NCI-H345 (cell line): ENCODE data around the gene CDK14.
"Not testable (repeated sequence)": the region's sequence is repeated elsewhere in the genome, so short reads cannot be mapped to it uniquely, and the experiment has no call there.

Source experiments
- DNase-seq: peaks from one replicate; lab custom pipeline; 2025; lab: John Stamatoyannopoulos, UW

CDK14 gene

DNA sequence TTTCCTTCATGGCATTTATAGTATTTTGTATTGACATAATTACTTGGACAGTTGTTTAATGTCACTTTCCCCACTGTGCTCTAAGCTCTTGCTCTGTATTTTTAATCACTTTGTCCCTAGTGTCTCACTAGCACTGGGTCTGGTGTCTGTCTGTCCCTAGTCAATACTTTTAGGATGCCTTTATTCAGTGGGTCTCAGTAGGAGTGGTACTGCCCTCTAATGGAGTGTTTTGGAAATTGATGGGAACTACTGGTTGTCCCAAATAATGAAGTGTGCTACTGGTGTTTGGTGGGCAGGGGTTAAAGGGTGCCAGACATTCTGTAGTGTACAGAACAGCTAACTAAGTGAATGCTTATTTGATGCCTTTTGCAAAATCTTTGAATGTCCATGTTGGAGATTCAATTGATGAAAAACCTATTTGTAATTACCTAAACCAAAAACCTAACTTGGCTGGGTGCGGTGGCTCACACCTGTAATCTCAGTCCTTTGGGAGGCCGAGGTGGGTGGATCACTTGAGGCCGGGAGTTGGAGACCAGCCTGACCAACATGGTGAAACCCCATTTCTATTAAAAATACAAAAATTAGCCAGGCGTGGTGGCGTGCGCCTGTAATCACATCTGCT, 33.3 kb downstream of the CDK14 start:
- DNase-seq = peak; percentile 44

DNA sequence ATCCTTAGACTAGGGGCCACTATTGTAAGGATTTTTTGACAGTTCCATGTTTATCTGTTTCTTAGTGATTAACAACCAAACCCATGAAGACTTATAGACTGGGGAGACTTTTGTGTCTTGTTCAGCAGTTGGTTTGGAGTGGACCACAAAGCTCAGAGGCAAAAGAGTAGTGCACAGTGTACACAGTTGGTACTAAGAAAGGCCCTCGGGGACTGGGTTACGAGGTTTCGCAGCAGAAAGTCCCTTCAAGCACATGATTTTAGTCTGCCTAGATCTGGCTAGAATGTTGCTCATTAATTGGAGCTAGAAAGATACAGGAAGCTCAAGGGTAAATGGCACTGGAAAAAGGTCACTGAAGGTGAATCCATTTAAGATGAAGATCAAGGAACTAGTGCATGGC, 35.4 kb downstream of the CDK14 start:
- no peak for DNase-seq

DNA sequence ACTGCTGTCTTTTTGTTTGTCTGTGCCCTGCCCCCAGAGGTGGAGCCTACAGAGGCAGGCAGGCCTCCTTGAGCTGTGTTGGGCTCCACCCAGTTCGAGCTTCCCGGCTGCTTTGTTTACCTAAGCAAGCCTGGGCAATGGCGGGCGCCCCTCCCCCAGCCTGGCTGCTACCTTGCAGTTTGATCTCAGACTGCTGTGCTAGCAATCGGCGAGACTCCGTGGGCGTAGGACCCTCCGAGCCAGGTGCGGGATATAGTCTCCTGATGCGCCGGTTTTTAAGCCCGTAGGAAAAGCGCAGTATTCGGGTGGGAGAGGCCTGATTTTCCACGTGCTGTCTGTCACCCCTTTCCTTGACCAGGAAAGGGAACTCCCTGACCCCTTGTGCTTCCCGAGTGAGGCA, 43.6 kb downstream of the CDK14 start:
- not testable (repeated sequence) for DNase-seq

DNA sequence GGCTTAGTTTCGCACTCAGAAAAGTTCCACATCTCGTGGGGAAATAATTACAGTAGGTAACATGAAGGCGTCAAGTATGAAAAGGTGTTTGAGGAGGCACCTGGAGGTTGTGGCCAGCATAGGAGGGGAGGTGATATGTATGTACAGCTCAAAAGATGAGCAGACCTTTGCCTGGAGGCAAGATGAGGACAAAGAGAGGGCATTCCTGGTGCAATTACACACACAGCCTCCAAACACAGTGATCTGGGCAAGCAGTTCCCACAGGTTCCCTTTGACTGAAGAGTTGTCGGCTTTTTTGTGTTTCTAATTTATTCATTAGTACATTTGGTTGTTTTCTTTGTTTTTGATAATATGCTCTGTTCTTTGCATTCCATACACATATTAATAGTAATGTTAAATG, 46.9 kb downstream of the CDK14 start:
- DNase-seq = no peak

DNA sequence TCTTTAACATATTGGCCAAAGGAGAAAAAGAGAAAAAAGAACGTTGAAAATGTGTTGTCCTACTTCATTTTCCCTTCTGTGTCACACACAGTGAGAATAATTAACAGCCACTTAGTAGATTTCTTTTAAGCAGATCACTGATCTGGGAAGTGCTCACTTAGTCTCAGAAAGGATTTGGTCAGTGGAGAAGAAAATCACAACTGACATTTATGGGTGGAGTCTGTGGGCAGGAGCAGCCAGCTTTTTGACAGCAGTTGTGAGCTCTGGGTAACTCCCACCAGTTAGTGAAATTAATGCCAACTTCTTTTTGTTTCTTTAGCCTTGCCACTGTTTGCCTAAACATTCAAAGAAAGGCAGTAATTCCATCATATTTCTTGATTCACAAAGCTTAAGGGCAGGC, 49.7 kb downstream of the CDK14 start:
- no peak for DNase-seq

DNA sequence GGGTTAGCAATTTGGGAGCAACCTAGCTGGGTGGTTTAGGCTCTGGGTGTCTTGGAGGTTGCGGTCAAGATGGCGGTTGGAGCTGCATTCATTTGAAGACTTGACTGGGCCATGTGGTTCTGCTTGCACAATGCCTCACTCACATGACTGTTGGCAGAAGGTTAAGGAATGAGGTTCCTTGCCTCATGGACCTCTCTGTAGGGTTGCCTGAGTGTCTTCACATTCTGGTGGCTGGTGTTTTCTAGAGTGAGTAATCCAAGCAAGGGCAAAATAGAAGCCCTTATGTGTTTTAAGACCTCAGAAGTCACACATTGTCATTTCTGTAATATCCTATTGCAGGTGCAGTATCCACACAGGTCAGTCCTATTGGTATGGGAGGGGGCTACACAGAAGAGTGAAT, 52.0 kb downstream of the CDK14 start:
- no peak for DNase-seq

DNA sequence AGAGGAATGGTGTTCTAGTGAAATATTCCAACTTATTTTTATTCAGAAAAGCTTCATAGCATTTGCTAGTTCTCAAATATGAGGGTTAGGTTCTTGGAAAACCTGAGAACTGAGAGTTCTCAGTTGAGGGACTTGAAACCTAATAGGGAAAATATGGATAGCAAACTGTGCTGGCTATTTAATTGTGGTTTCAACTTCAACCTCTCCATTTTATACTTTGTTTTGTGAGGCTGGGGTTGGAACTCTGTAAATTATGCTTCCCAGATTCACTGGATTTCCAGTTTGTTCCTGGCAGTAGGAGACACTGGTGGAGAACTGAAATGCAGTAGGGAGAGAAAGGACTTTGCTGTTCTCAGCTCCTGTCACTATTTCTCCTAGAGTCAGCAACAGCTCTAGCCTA, 52.7 kb downstream of the CDK14 start:
- DNase-seq = no peak

DNA sequence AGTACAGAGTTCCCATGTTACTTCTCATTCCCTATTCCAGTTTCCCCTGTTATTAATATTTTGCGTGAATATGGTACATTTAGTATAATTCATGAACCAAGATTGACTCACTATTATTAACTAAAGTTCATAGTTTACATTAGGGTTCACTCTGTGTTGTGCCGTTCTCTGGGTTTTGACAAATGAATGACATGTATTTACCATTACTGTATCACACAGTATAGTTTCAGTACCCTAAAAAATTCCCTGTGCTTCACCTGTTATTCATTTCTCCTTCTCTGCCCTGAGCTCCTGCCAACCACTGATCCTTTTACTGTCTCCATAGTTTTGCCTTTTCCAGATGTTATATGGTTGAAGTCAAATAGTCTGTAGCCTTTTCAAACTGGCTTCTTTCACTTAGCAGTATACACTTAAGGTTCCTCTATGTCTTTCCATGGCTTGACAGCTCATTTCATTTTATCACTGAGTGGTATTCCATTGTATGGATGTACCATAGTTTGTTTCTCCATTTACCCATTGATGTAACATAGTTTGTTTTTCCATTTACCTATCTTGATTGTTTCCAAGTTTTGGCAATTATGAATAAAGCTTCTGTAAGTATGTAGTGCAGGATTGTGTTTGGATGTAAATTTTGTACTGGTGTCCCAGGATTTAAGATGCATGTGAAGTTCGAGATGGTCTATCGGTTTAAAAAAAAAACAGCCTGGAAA, 58.8 kb downstream of the CDK14 start:
- DNase-seq = no peak

DNA sequence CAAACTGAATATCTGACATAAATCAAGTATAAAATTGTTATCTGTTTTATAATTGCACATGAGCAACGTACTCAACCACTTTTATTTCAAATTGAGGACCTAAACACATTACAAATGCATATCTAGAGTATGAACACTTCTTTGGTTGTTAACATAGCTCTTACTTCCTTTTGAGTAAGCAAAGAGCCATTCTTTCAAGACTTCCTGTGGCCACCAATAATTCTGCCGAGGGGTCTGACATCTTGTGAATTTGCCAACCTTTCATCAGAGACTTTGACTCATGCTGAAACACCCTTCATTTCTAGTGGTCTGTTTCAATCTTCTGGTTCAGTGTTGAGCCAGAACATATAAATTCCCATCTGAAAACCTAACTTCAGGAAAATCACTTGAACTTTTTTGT, 59.4 kb downstream of the CDK14 start:
- no peak for DNase-seq

DNA sequence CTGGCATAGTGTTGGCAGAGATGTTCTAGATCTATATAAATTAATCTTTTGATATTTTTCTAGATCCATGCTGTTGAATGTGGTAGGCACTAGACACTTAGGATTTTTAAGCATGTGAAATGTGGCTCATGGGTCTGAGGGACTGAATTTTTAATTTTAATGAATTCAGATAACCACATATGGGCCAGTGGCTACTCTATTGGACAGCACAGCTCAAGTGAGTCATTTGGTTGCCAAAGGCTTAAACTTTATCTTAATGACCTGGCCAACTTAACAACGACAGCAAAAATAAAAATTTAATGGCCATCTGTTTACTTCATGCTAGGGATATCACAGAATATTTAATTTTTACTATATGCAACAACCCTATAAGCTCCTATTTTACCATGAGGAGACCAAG, 61.4 kb downstream of the CDK14 start:
- DNase-seq = no peak

DNA sequence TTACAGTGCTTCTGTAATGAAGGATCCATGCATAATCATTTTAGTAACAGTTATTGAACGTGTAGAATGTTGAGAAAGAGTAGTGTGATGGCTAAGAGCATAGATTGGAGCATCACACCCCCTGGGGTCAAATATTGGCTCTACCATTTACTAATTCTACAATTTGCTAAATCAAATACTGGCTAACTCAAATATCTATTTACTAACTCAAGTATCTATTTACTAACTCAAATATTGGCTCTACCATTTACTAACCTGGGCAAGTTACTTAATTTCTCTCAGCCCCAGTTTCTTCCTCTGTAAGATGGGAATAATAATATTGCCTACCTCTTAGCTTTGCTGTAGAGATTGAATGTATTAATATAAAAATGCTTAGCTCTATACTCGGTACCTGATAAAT, 64.0 kb downstream of the CDK14 start:
- DNase-seq = no peak

DNA sequence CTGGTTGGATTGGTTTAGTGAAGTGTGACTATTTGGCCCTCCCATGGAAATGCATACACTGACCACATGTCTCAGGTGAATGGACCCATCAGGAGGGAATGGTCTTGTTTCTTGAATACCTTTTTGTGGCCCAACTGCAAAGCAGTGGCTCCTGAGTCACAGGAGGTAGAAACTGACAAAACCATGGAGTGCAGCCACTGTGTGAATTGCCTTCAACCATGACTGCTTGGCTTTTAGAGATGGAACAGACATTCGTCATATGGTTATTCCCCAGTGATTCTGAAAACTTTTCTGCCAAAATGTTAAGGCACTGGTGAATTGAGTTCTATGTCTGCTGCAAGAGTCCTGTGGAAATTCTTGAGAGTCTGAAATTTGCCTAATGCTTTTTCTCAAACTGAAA, 64.7 kb downstream of the CDK14 start:
- DNase-seq = peak; percentile 46

DNA sequence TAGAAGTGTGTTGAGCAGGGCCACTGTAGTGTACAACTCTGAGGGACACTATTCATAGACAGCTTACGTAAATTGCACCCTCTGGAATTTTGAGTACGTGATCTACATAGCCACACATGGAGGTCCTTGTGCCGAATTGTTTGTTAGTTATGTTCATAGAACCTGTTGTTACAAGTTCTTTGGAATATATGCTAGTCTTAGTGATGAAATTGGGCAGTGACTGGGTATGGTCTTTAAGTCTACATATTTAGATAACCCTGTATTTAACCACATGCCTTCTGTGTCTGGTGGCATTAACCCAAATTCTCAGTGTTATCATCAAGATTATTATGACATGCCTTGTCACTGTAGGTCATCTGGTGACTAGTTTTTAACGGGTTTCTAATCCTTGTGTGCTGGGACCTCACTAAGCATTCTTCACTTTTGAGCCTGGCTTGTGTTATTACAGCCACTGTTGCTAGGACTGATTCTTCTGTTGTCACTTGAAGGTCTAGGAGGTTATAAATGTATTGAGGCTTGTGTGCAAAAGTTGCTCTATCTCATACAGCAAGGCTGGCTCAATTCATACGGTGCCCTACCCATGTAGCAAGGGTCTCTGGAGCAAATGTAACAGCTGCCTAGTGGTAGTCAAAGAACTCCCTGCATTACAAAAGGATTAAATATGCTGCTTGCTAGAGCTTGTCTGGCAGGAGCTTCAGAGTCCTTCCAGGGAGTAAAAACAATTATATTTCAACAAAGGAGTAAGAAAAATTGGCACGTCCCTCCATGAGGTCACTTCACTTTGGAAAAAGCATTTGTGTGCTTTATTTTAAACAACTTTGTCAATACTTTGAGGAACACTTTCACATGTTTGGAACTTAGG, 65.4 kb downstream of the CDK14 start:
- peak; percentile 35 for DNase-seq

DNA sequence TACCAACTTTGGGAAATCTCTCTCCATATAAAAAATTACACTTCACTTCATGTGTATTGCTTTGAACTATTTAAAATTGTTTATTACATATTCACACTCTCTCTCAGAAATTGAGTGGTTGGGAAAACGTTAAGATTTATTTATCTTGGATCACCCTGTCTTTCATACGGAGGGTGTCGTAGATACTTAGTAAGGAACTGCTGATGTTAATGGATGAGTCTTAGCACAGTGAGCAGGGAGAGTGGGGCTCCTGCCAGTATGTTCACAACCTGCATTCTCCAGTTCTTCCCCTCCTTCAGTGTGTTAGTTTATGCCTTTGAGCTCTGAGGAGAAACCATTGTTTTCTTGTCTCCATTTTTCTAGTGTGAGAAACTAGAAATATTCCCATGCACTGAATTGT, 67.1 kb downstream of the CDK14 start:
- no peak for DNase-seq

DNA sequence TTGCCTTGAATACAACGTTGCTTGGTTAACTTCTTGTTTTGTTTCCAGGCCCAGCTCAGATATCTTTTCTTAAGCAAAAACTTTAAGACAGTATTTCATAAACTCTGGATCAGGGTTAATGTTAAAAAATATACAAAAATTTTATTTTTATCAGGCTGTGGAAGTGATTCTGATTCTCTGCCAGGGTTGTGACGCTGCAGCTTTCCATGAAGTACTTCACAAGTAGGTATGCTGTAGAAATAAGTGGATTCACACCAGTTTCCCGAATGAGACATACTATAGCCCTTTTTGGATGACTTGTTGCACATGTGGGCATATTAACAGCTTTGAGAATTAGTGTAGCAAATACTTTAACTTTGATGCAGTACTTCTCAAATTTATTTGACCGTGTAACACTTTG, 70.1 kb downstream of the CDK14 start:
- no peak for DNase-seq

DNA sequence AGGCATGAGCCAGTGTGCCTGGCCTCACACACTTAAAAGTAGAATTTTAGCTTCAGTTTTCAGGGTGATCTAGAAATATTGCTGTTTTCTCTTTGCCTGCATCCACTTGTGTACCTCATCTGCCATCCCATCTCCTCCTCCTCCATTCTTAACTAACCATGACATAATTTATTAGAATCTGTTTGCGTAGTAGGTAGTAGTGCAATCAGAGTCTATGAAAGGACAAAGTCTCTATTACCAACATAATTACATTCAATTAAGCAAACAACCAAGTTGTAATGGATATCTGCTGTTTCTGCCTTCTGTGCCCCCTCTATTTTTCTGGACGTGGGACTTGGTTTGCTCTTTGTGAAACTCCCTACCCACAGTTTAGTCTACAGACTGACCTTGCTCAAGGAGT, 72.9 kb downstream of the CDK14 start:
- no peak for DNase-seq

DNA sequence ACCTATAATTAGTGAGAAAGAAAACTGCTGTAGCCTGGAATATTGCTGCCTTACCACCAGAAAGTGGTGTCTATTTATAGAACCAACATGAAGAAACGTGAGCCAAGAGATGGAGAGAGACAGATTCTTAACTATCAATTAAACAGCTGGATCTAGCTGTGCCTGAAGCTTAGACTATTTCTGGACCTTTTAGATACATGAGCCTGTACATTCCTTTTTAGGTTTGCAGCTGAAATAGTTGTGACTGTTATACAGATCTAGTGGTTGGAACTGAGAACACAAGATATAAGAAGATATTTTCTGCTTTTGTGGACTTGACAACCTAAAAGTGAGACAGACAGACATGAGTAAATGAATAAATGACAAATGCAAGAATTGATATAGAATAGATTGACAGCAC, 73.4 kb downstream of the CDK14 start:
- no peak for DNase-seq

DNA sequence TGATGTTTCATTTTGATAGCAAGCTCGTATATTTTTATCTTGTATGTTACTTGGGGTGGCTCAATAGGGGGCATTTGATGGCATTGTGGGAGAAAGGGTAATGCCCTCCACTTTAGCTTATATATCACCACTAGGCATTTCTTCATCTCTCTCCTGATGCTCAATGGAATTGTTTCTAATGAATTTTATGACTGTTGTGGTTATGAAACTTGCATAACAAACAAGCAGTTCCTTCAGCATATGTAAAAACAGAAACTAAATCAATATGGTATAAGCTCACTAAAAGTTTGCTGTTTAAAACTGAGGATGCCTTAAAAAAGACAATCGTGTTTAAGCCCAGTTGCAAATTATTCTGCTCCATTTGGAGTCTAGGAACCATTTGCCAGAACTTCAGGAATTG, 75.5 kb downstream of the CDK14 start:
- DNase-seq = no peak

DNA sequence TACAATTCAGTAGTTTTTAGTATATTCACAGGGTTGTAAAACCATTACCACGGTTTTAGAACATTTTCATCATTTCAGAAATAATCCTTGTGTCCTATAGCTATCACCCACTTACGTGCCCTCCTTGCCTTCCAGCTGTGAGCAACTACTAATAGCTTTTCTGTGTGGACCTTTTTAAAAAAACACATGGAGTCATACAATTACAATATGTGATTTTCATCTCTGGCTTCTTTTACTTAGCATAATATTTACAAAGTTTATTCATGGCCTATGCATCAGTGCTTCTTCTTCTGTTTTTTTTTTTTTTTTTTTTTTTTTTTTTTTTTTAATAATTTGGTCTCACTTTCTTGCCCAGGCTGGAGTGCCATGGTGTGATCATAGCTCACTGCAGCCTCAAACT, 76.1 kb downstream of the CDK14 start:
- DNase-seq = no peak

DNA sequence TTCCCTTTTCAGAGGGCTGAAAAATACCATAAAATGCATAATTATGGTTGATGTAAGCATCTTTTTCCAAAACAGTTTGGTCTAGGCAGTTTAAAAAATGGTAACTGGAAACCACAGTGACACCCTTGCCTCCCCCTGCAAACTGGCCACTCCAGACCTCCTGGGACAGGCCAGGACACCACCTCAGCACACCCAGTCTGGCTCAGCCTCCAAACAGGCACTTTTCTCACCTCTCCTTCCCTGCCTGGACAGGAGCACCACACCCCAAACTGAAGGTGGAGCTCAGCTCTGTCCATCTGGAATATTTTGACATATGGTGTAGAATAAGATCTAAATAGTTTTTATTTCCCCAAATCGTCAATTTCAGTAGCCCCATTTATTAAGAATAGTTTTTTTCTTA, 78.5 kb downstream of the CDK14 start:
- no peak for DNase-seq

DNA sequence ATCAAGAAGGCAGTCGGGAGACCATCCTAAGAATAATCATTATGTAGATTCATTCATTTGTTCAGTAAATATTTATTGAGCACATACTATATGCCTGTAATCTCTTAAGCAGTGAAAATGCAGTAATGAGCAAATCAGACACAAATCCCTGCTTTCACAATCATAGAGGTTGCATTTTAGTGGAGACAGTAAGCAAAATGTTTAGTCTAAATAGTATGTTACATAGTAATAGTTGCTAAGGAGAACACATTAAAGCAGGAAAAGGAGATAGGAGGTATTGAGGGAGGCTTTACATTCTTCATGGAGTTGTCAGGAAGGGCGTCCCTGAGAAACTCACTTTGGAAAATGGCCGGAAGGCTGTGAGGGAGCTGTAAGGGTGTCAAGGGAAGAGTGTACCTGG, 79.9 kb downstream of the CDK14 start:
- DNase-seq = no peak

DNA sequence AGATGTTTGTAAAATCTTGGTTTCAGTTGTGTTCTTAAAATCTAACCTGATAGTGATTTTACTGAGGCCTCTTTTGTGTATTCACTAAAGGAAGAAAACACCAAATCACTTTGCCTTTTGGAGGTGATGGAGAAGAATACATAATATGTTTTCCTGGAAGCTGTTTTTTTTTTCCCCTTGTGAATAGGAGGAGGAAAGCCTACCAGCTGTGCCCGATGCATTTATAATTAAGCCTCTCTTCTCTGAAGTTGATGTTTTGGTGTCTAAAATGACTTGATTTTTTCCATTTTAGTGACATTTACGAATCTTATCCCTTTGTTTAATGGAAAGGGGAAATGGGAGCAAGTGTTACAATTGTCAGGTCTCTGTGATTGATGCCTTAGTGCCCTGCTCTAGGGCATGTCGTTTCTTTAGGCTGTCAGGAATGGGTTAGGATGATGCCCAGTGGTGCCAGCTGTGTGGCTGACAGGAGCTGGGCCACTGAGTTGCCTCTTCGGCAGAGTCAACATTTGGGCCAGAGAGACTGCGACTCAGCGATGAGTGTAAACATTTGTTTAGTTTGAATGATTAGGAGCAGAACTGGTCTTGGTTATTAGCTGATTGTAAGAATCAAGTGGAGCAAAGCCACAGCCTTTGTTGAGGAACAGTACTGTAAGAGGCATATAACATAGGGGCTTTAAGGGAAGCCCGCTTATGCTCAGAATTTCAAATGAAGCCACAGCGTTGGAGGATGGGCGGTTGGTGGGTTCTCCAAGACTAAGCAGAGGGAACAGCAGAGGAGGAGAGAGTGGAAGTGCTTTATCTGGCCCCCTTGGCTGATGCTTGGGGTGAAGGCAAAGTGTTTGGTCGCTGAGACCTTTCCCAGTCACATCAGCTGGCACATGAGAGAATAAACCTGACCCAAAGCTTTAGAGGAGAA, 81.6 kb downstream of the CDK14 start:
- peak; percentile 32 for DNase-seq
